ENCODE measurements around the gene INTS13.

Gene INTS13

GRCh38 chr12:26861690-26862089 lies 76.1 kb downstream of the INTS13 start:
- no peak for TF ChIP-seq FOXP2 (optimal IDR thresholded peaks at IDR 0.05; ENCODE audit: borderline replicate concordance, extremely low read depth, extremely low read length, insufficient read depth)
- TF ChIP-seq POLR2AphosphoS5 (IDR thresholded peaks at IDR 0.05; ENCODE audit: low read depth, low read length), result no peak
- TF ChIP-seq, protein P1, sequence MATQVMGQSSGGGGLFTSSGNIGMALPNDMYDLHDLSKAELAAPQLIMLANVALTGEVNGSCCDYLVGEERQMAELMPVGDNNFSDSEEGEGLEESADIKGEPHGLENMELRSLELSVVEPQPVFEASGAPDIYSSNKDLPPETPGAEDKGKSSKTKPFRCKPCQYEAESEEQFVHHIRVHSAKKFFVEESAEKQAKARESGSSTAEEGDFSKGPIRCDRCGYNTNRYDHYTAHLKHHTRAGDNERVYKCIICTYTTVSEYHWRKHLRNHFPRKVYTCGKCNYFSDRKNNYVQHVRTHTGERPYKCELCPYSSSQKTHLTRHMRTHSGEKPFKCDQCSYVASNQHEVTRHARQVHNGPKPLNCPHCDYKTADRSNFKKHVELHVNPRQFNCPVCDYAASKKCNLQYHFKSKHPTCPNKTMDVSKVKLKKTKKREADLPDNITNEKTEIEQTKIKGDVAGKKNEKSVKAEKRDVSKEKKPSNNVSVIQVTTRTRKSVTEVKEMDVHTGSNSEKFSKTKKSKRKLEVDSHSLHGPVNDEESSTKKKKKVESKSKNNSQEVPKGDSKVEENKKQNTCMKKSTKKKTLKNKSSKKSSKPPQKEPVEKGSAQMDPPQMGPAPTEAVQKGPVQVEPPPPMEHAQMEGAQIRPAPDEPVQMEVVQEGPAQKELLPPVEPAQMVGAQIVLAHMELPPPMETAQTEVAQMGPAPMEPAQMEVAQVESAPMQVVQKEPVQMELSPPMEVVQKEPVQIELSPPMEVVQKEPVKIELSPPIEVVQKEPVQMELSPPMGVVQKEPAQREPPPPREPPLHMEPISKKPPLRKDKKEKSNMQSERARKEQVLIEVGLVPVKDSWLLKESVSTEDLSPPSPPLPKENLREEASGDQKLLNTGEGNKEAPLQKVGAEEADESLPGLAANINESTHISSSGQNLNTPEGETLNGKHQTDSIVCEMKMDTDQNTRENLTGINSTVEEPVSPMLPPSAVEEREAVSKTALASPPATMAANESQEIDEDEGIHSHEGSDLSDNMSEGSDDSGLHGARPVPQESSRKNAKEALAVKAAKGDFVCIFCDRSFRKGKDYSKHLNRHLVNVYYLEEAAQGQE (IDR thresholded peaks at IDR 0.05; ENCODE audit: insufficient read depth in 1 of 2, low read depth in 2 of 2, low read length in 2 of 2), result no peak
- no peak for TF ChIP-seq TAF1 (IDR thresholded peaks at IDR 0.05; ENCODE audit: borderline replicate concordance, insufficient read depth, low read length)
- TF ChIP-seq SIN3A (IDR thresholded peaks at IDR 0.05; ENCODE audit: borderline replicate concordance, insufficient read depth, low read length), result no peak

- no peak for TF ChIP-seq POLR2AphosphoS5 (IDR thresholded peaks at IDR 0.05; ENCODE audit: low read depth, low read length)
These were observed 80.2 kb downstream of the INTS13 start for GRCh38 chr12:26857465-26858176.

DNA sequence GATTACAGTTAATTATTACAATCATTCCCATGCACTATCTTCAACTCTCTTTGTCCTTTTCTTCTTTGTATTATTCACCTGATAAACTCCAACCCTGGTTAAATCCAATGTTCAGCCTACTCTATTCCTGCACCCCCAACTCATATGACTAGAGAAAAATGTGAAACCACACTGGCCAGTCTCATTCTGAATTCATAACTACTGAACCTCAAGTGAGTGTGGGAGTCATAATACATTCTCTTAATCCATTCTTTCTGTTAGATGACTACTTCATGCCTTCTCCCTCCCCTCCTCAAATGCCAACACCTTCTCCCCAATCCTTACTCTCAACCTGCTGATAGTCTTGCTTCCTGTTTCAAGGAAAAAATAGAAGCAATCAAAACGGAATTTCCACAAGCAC lies 82.4 kb downstream of the INTS13 start:
- no peak for TF ChIP-seq TAF1 (IDR thresholded peaks at IDR 0.05; ENCODE audit: borderline replicate concordance, insufficient read depth, low read length)
- TF ChIP-seq, protein P1 (IDR thresholded peaks at IDR 0.05; ENCODE audit: insufficient read depth in 1 of 2, low read depth in 2 of 2, low read length in 2 of 2), result no peak
